HG03066 (cell line): Measurements from ENCODE around the gene TBX4.
"Not testable (repeated sequence)": the region's sequence is repeated elsewhere in the genome, so short reads cannot be mapped to it uniquely, and the experiment has no call there.

Experiments
- ATAC-seq: cut with Tn5 transposase; IDR thresholded peaks from one replicate; pipeline ENCODE4 v1.9.1; 2021; ENCODE audit warnings: low read depth; ENCODE audit not compliant: unreplicated experiment

The TBX4 gene

GRCh38 chr17:61495161-61495857 lies 43.1 kb downstream of the TBX4 start:
- ATAC-seq, result no peak

- no peak for ATAC-seq
Observed at GRCh38 chr17:61496174-61496956, 44.1 kb downstream of the TBX4 start.

- ATAC-seq, result no peak
Observed at GRCh38 chr17:61496957-61497653, 44.9 kb downstream of the TBX4 start.

GRCh38 chr17:61498042-61498994 lies 46.1 kb downstream of the TBX4 start:
- ATAC-seq, result no peak

- ATAC-seq, result no peak
Observed at GRCh38 chr17:61499632-61500031, 47.4 kb downstream of the TBX4 start.

- no peak for ATAC-seq
Observed at GRCh38 chr17:61500287-61500686, 48.1 kb downstream of the TBX4 start.

GRCh38 chr17:61502292-61502691 lies 50.1 kb downstream of the TBX4 start:
- ATAC-seq, result no peak

- no peak for ATAC-seq
Observed at GRCh38 chr17:61503961-61504360, 51.7 kb downstream of the TBX4 start.

GRCh38 chr17:61504697-61505096 lies 52.5 kb downstream of the TBX4 start:
- ATAC-seq, result no peak

GRCh38 chr17:61505846-61506627 lies 53.8 kb downstream of the TBX4 start:
- ATAC-seq, result no peak

GRCh38 chr17:61507383-61508066 lies 55.3 kb downstream of the TBX4 start:
- ATAC-seq, result no peak

- no peak for ATAC-seq
Observed at GRCh38 chr17:61508912-61509311, 56.7 kb downstream of the TBX4 start.

- not testable (repeated sequence) for ATAC-seq
Observed at GRCh38 chr17:61509454-61509853, 57.2 kb downstream of the TBX4 start.

GRCh38 chr17:61510237-61510636 lies 58.0 kb downstream of the TBX4 start:
- ATAC-seq, result no peak

- no peak for ATAC-seq
Observed at GRCh38 chr17:61510991-61511390, 58.8 kb downstream of the TBX4 start.

- no peak for ATAC-seq
Observed at GRCh38 chr17:61511480-61512182, 59.4 kb downstream of the TBX4 start.

- ATAC-seq, result no peak
Observed at GRCh38 chr17:61514491-61514890, 62.3 kb downstream of the TBX4 start.

- no peak for ATAC-seq
Observed at GRCh38 chr17:61517265-61517664, 65.0 kb downstream of the TBX4 start.
